ENCODE measurements around the gene IFNAR2. TPM values are rescaled to one million over a fixed set of nuclear protein-coding genes. Genes with fewer than 3 reads are reported as not detected.

IFNAR2 gene
- total RNA-seq, 1 experiment from 2014 or later: 2.1 TPM

DNA sequence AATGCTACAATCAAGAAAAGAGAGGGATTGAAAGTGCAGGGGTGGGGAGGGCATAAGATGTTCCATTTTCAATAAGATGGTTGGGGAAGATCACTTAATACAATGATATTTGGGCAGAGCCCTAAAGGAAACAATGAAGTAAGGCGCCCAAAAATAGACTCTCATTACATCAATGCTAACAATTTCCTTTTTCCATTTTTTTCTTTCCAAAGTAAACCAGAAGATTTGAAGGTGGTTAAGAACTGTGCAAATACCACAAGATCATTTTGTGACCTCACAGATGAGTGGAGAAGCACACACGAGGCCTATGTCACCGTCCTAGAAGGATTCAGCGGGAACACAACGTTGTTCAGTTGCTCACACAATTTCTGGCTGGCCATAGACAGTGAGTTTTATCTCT lies 16.8 kb downstream of the IFNAR2 start:
- TF ChIP-seq EZH2 (IDR thresholded peaks at IDR 0.05; ENCODE audit: low read length, unreplicated experiment) (no peak), EZH2phosphoT487 (IDR thresholded peaks at IDR 0.05; ENCODE audit: borderline replicate concordance, low read length) (no peak)
- TF ChIP-seq, protein P1, sequence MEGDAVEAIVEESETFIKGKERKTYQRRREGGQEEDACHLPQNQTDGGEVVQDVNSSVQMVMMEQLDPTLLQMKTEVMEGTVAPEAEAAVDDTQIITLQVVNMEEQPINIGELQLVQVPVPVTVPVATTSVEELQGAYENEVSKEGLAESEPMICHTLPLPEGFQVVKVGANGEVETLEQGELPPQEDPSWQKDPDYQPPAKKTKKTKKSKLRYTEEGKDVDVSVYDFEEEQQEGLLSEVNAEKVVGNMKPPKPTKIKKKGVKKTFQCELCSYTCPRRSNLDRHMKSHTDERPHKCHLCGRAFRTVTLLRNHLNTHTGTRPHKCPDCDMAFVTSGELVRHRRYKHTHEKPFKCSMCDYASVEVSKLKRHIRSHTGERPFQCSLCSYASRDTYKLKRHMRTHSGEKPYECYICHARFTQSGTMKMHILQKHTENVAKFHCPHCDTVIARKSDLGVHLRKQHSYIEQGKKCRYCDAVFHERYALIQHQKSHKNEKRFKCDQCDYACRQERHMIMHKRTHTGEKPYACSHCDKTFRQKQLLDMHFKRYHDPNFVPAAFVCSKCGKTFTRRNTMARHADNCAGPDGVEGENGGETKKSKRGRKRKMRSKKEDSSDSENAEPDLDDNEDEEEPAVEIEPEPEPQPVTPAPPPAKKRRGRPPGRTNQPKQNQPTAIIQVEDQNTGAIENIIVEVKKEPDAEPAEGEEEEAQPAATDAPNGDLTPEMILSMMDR (conservative IDR thresholded peaks at IDR 0.05; ENCODE audit: low read depth, low read length): no peak
- no TSS peak for BruUV-seq (replicated peaks)
- Histone ChIP-seq H3K27me3 (ENCODE audit: low read length) (no peaks in the 10 kb centered on the region), H3K36me3 (ENCODE audit: low read depth, low read length) (peaks cover 9% of the 10 kb centered on the region; the same call in 1 of the 2 replicates), H3K79me2 (ENCODE audit: low read length) (no peaks in the 10 kb centered on the region), H3K9me2 (replicated peaks; ENCODE audit: low read length) (no peaks in the 10 kb centered on the region), H3K27ac (ENCODE audit: low read length) (no peak overlapping the region), H3K9me3 (ENCODE audit: low read length) (no peaks in the 10 kb centered on the region), H3K4me1 (ENCODE audit: insufficient read depth, low read length) (no peaks in the 10 kb centered on the region), H4K20me1 (ENCODE audit: low read length) (no peaks in the 10 kb centered on the region), H2AFZ (ENCODE audit: low read length) (no peak overlapping the region), H3F3A (ENCODE audit: low read length, unreplicated experiment) (no peaks in the 10 kb centered on the region), H3K4me2 (ENCODE audit: low read length) (no peak overlapping the region), H3K4me3 (ENCODE audit: low read length) (no peak overlapping the region), H3K9ac (ENCODE audit: low read length) (no peak overlapping the region)
- POLR2A ChIA-PET (ENCODE audit: unreplicated experiment): no interaction called here
- ATAC-seq (no peak), DNase-seq (no peak)
- intact Hi-C loops (cut with micrococcal nuclease): no loop called here
- CTCF ChIA-PET: no interaction called here

DNA sequence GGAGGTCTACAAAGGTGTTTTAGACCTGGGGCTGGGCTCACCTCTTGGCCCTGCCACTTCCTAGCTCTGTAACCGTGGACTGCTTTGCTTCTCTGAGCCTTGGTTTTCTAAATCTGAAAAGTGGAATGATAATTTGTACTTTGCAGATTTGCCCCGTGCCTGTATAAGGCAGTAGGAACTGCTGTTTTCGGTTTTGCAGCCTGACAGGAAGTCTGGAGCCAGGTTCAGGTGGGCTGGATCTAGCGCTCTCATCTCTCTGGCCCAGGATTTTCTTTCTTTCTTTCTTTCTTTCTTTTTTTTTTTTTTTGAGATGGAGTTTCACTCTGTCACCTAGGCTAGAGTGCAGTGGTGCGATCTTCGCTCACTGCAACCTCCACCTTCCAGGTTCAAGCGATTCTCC lies 17.2 kb downstream of the IFNAR2 start:
- Histone ChIP-seq H3K79me2 (ENCODE audit: low read length) (no peaks in the 10 kb centered on the region), H4K20me1 (ENCODE audit: low read length) (no peaks in the 10 kb centered on the region), H3K27me3 (ENCODE audit: low read length) (no peaks in the 10 kb centered on the region), H3K4me1 (ENCODE audit: insufficient read depth, low read length) (no peaks in the 10 kb centered on the region), H3K4me3 (ENCODE audit: low read length) (no peak overlapping the region), H3K36me3 (ENCODE audit: low read depth, low read length) (peaks cover 9% of the 10 kb centered on the region; the same call in 1 of the 2 replicates), H3K27ac (ENCODE audit: low read length) (no peak overlapping the region), H3K9me2 (replicated peaks; ENCODE audit: low read length) (no peaks in the 10 kb centered on the region), H3K4me2 (ENCODE audit: low read length) (no peak overlapping the region), H3F3A (ENCODE audit: low read length, unreplicated experiment) (no peaks in the 10 kb centered on the region), H2AFZ (ENCODE audit: low read length) (no peak overlapping the region), H3K9ac (ENCODE audit: low read length) (no peak overlapping the region), H3K9me3 (ENCODE audit: low read length) (no peaks in the 10 kb centered on the region)
- no peak for TF ChIP-seq EZH2phosphoT487 (IDR thresholded peaks at IDR 0.05; ENCODE audit: borderline replicate concordance, low read length)
- TF ChIP-seq EZH2 (IDR thresholded peaks at IDR 0.05; ENCODE audit: low read length, unreplicated experiment): no peak
- TF ChIP-seq, protein P1 (conservative IDR thresholded peaks at IDR 0.05; ENCODE audit: low read depth, low read length): no peak
- no peak for DNase-seq
- no TSS peak for BruUV-seq (replicated peaks)
- ATAC-seq: no peak
- CTCF ChIA-PET: no interaction called here
- POLR2A ChIA-PET (ENCODE audit: unreplicated experiment): no interaction called here
- intact Hi-C loops (cut with micrococcal nuclease): no loop called here

DNA sequence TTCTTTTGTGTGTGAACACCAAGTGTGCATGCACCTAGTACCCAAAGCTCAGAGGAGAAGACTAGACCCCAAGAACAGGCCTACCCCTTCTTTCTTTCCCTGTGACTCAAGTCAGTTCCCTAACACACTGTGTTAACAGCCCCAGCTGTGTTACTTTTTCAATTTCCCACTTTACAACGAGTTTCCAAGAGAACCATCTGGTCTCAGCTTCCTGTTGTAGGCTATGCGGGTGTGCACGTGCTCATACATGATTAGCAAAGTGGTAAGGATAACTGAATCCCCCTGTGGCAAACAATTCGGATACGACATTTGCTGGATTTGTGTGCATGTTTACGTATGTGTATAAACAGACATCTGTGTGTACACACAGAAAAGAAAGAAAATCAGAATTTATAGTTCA lies 17.9 kb downstream of the IFNAR2 start:
- ChIA-PET CTCF (no interaction called here), POLR2A (ENCODE audit: unreplicated experiment) (no interaction called here)
- no peak overlapping the region for H2AFZ ChIP-seq (ENCODE audit: low read length)
- no peaks in the 10 kb centered on the region for H3K9me2 ChIP-seq (replicated peaks; ENCODE audit: low read length)
- DNase-seq (no peak), ATAC-seq (no peak)
- H3K9ac ChIP-seq (ENCODE audit: low read length): no peak overlapping the region
- H4K20me1 ChIP-seq (ENCODE audit: low read length): no peaks in the 10 kb centered on the region
- TF ChIP-seq, protein P1 (conservative IDR thresholded peaks at IDR 0.05; ENCODE audit: low read depth, low read length): no peak
- no peak for TF ChIP-seq EZH2phosphoT487 (IDR thresholded peaks at IDR 0.05; ENCODE audit: borderline replicate concordance, low read length)
- no peak for TF ChIP-seq EZH2 (IDR thresholded peaks at IDR 0.05; ENCODE audit: low read length, unreplicated experiment)
- no peaks in the 10 kb centered on the region for H3K9me3 ChIP-seq (ENCODE audit: low read length)
- H3K4me2 ChIP-seq (ENCODE audit: low read length): no peak overlapping the region
- H3K4me3 ChIP-seq (ENCODE audit: low read length): no peak overlapping the region
- no peaks in the 10 kb centered on the region for H3K27me3 ChIP-seq (ENCODE audit: low read length)
- no peak overlapping the region for H3K27ac ChIP-seq (ENCODE audit: low read length)
- BruUV-seq (replicated peaks): no TSS peak
- no peaks in the 10 kb centered on the region for H3K4me1 ChIP-seq (ENCODE audit: insufficient read depth, low read length)
- H3K36me3 ChIP-seq (ENCODE audit: low read depth, low read length): peaks cover 9% of the 10 kb centered on the region; the same call in 1 of the 2 replicates
- no peaks in the 10 kb centered on the region for H3K79me2 ChIP-seq (ENCODE audit: low read length)
- intact Hi-C loops (cut with micrococcal nuclease): no loop called here
- no peaks in the 10 kb centered on the region for H3F3A ChIP-seq (ENCODE audit: low read length, unreplicated experiment)
